ENCODE data around the gene TBL1X.

Gene TBL1X

DNA sequence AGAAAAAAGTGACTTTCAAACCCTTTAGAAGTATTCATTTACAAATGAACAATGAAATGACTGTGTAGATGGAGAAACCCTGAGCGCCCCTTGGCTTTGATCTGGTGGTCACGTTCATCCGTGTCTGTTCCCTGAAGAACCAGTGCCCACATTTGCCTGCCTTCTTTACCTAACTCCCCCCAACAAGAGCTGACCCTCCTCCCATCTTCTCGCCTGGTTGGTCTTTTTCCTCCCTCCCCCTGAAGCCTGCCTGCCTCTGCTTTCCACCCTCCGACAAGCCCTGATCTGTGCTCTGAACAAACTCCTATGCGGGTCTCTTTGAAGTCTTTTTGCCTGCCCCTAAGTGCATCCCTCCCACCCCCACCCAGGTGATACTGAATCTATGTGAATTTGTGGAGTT, 18.5 kb downstream of the TBL1X start:
- no peak overlapping the region for H3K4me3 ChIP-seq (ENCODE audit: low read depth, low read length)
- peaks cover 2% of the 10 kb centered on the region for H3K4me1 ChIP-seq (ENCODE audit: control insufficient read depth, insufficient read depth, low read length)
- H3K9ac ChIP-seq (ENCODE audit: low read depth, low read length) = no peak overlapping the region
- H3K27me3 ChIP-seq (ENCODE audit: control insufficient read depth, insufficient read depth, low read length) = no peaks in the 10 kb centered on the region
- no peaks in the 10 kb centered on the region for H3K9me3 ChIP-seq (ENCODE audit: control insufficient read depth, insufficient read depth, low read length)
- no peaks in the 10 kb centered on the region for H3K36me3 ChIP-seq (ENCODE audit: control insufficient read depth, insufficient read depth, low read length)

DNA sequence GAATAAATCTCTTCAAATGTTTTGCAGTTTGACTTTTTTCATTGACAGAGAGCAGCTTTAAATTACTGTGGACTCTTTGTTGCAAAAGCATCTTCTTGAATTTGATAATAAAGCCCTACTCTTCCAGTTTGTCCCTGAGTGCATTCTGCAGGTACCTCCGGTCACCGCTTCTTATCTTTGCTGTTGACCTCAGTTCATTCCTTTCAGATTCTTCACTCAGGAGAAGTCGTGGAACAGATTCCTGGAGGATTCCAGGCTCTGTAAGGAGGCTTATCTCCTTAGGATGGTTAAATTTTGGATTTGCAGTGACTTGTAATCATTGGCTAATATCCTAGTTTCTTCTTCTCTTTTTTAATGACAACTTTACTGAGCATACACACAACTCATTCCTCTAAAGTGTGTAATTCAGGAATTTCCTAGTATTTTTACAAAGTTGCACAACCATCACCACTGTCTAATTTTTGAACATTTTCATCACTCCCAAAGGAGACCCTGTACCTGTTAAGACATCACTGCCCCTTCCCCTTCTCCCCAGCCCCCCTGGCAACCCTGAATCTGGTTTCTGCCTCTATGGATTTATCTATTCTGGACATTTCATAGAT, 22.0 kb downstream of the TBL1X start:
- no peaks in the 10 kb centered on the region for H3K27me3 ChIP-seq (ENCODE audit: control insufficient read depth, insufficient read depth, low read length)
- H3K36me3 ChIP-seq (ENCODE audit: control insufficient read depth, insufficient read depth, low read length) = no peaks in the 10 kb centered on the region
- H3K4me1 ChIP-seq (ENCODE audit: control insufficient read depth, insufficient read depth, low read length) = peaks cover 2% of the 10 kb centered on the region
- H3K9me3 ChIP-seq (ENCODE audit: control insufficient read depth, insufficient read depth, low read length) = no peaks in the 10 kb centered on the region
- no peak overlapping the region for H3K4me3 ChIP-seq (ENCODE audit: low read depth, low read length)
- no peak overlapping the region for H3K9ac ChIP-seq (ENCODE audit: low read depth, low read length)

DNA sequence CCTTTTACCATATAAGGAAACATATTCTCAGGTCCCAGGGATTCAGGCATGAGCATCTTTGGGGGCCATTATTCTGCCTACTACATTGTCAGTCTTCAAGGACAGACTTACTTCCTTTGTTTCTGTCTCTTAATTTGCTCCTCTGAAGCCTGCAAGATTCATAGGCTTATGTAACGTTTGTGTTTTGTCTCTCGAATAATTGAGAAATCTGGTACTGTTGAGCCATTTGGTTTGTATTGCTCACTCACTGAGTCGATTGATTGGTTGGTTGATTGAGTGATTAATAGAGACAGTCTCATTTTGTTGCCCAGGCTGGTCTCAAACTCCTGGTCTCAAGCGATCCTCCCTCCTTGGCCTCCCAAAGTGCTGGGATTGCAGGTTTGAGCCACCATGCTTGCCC, 23.7 kb downstream of the TBL1X start:
- no peaks in the 10 kb centered on the region for H3K36me3 ChIP-seq (ENCODE audit: control insufficient read depth, insufficient read depth, low read length)
- H3K9me3 ChIP-seq (ENCODE audit: control insufficient read depth, insufficient read depth, low read length) = no peaks in the 10 kb centered on the region
- no peak overlapping the region for H3K4me3 ChIP-seq (ENCODE audit: low read depth, low read length)
- no peaks in the 10 kb centered on the region for H3K27me3 ChIP-seq (ENCODE audit: control insufficient read depth, insufficient read depth, low read length)
- peaks cover 2% of the 10 kb centered on the region for H3K4me1 ChIP-seq (ENCODE audit: control insufficient read depth, insufficient read depth, low read length)
- H3K9ac ChIP-seq (ENCODE audit: low read depth, low read length) = no peak overlapping the region

DNA sequence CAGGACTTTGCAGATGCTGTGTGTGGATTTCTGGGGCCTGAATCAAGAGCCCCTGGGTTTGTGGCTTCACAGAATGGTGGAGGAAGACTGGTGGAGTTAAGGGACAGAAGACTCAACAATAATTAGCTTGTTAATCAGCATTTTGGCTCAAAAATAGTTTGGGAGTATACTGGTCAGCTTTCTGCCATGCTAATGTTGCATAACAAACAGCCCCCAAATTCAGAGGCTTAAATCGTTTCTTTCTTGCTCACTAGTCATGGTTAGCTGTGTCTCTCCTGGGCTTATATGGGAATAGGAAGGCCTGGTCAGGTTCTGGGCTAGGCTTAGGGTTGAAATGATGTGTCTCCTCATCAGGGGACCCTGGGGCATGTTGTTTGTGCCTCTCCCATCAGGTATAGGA, 24.4 kb downstream of the TBL1X start:
- no peaks in the 10 kb centered on the region for H3K27me3 ChIP-seq (ENCODE audit: control insufficient read depth, insufficient read depth, low read length)
- no peaks in the 10 kb centered on the region for H3K36me3 ChIP-seq (ENCODE audit: control insufficient read depth, insufficient read depth, low read length)
- no peaks in the 10 kb centered on the region for H3K4me1 ChIP-seq (ENCODE audit: control insufficient read depth, insufficient read depth, low read length)
- H3K9ac ChIP-seq (ENCODE audit: low read depth, low read length) = no peak overlapping the region
- no peaks in the 10 kb centered on the region for H3K9me3 ChIP-seq (ENCODE audit: control insufficient read depth, insufficient read depth, low read length)
- H3K4me3 ChIP-seq (ENCODE audit: low read depth, low read length) = no peak overlapping the region

DNA sequence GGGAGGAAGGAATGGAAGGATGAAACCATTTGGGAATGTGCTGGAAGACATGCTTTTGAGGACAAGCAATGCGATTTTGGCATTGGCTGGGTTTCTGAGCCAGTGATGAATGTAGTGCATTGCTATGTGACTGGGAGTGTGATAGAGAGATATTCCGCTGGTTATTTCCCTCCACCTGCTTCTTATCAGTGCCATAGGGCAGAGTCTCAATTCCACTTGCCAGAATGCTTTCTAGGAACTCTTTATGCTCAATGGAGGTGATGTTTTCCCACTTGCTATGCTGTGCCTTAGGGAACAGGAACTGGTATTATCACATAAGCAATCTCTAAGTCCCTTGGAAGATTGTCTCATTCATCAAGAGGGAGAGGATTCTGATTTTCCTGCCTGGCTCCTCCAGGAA, 28.0 kb downstream of the TBL1X start:
- H3K9me3 ChIP-seq (ENCODE audit: control insufficient read depth, insufficient read depth, low read length) = no peaks in the 10 kb centered on the region
- no peak overlapping the region for H3K9ac ChIP-seq (ENCODE audit: low read depth, low read length)
- H3K27me3 ChIP-seq (ENCODE audit: control insufficient read depth, insufficient read depth, low read length) = no peaks in the 10 kb centered on the region
- H3K36me3 ChIP-seq (ENCODE audit: control insufficient read depth, insufficient read depth, low read length) = no peaks in the 10 kb centered on the region
- no peaks in the 10 kb centered on the region for H3K4me1 ChIP-seq (ENCODE audit: control insufficient read depth, insufficient read depth, low read length)
- H3K4me3 ChIP-seq (ENCODE audit: low read depth, low read length) = no peak overlapping the region

DNA sequence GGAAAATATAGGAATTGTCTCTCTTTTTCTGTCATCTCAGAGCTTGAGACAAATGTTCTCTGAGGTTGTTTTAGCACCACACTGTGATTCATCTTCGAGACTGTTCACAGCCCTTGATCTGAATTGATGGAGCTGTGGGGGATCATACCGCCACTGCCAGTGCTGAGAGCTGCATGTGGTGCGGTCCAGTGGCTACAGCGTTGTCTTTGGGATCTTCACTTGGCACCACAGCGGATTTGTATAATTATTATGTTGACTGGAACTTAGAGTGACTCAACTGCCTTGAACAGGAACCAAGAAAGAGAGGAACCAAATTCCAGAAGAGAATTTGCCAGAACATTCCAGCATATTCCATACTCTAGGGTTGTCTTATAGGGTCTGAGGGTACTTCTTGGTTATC, 29.1 kb downstream of the TBL1X start:
- H3K9ac ChIP-seq (ENCODE audit: low read depth, low read length) = no peak overlapping the region
- H3K4me3 ChIP-seq (ENCODE audit: low read depth, low read length) = no peak overlapping the region
- no peaks in the 10 kb centered on the region for H3K27me3 ChIP-seq (ENCODE audit: control insufficient read depth, insufficient read depth, low read length)
- H3K9me3 ChIP-seq (ENCODE audit: control insufficient read depth, insufficient read depth, low read length) = no peaks in the 10 kb centered on the region
- H3K36me3 ChIP-seq (ENCODE audit: control insufficient read depth, insufficient read depth, low read length) = no peaks in the 10 kb centered on the region
- no peaks in the 10 kb centered on the region for H3K4me1 ChIP-seq (ENCODE audit: control insufficient read depth, insufficient read depth, low read length)

DNA sequence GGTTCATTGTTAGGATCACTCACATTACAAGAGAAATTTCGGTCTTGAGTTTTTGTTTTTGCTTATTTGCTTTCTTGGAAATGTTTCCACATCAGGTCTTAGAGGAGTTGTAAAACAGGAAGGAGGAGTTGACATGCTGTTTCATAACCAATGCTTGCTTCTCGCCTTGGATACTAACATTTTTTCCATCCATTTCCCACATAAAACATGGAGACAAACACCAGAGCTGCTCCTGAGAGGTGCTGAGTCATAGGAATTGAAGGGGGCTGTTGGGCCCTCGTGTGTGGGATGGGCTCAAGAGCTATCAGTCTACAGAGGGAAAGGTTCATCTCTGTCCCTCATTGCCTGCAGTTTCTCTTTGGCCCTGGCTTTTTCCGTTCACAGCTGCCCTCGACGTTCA, 29.9 kb downstream of the TBL1X start:
- Histone ChIP-seq H3K9me3 (ENCODE audit: control insufficient read depth, insufficient read depth, low read length) (no peaks in the 10 kb centered on the region), H3K27me3 (ENCODE audit: control insufficient read depth, insufficient read depth, low read length) (no peaks in the 10 kb centered on the region), H3K36me3 (ENCODE audit: control insufficient read depth, insufficient read depth, low read length) (no peaks in the 10 kb centered on the region), H3K9ac (ENCODE audit: low read depth, low read length) (no peak overlapping the region), H3K4me3 (ENCODE audit: low read depth, low read length) (no peak overlapping the region), H3K4me1 (ENCODE audit: control insufficient read depth, insufficient read depth, low read length) (no peaks in the 10 kb centered on the region)

DNA sequence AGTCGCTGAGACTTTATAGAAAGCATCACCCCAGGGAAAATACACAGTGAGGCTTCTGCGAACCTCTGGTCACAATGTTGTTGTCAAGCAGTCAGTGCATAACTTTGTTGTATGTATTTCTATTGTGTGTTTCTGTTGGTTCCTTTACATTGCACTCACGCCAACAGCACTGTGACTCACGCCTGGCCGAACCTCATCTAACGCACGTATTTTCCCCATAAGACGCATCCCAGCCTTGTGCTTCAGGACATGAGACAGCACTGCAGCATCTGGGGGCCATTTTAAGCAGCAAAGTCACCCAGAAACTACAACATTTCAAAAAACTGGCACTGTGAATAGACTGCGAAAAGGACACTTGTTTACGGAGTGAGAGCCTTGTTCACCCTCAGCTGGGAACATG, 30.6 kb downstream of the TBL1X start:
- no peaks in the 10 kb centered on the region for H3K4me1 ChIP-seq (ENCODE audit: control insufficient read depth, insufficient read depth, low read length)
- H3K9ac ChIP-seq (ENCODE audit: low read depth, low read length) = no peak overlapping the region
- H3K4me3 ChIP-seq (ENCODE audit: low read depth, low read length) = no peak overlapping the region
- H3K9me3 ChIP-seq (ENCODE audit: control insufficient read depth, insufficient read depth, low read length) = no peaks in the 10 kb centered on the region
- H3K36me3 ChIP-seq (ENCODE audit: control insufficient read depth, insufficient read depth, low read length) = no peaks in the 10 kb centered on the region
- no peaks in the 10 kb centered on the region for H3K27me3 ChIP-seq (ENCODE audit: control insufficient read depth, insufficient read depth, low read length)

DNA sequence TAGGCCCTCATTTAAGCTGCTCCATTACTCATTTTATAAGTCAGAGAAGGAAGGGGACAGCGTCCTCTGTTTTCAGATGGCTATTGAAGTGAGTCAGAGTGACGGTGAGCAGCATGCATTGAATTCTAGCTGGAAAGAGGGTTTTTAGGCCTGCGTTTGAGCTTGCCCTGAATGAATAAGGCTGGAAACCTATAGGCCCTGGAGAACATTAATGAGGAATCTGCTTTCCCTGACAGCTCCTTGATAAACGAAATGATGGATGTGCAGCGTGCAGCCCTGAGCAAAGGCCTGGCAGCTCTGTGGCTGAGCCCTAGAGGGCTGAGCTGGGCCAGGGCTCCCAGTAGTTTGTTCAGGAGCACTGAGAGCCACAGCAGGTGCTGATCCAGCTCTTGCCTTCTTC, 33.4 kb downstream of the TBL1X start:
- Histone ChIP-seq H3K4me1 (ENCODE audit: control insufficient read depth, insufficient read depth, low read length) (no peaks in the 10 kb centered on the region), H3K36me3 (ENCODE audit: control insufficient read depth, insufficient read depth, low read length) (peaks cover 1% of the 10 kb centered on the region), H3K27me3 (ENCODE audit: control insufficient read depth, insufficient read depth, low read length) (no peaks in the 10 kb centered on the region), H3K4me3 (ENCODE audit: low read depth, low read length) (no peak overlapping the region), H3K9me3 (ENCODE audit: control insufficient read depth, insufficient read depth, low read length) (no peaks in the 10 kb centered on the region), H3K9ac (ENCODE audit: low read depth, low read length) (no peak overlapping the region)

DNA sequence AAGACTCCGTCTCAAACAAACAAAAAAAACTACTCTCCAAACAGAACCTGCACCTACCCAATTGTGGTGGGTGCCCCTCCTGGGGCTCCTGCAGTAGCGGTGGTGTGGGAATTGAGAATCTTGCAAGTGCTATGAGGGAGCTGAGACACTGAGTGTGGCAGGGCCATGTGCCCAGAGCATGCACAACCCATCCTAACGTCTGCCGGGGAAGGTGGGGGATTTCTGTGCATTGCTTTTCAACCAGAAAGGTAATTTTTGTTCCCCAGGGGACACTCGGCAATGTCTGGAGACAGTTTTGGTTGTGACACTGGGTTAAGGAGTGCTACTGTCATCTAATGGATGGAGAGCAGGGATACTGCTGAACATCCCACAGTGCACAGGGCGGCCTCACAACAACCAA, 35.7 kb downstream of the TBL1X start:
- no peak overlapping the region for H3K9ac ChIP-seq (ENCODE audit: low read depth, low read length)
- H3K4me1 ChIP-seq (ENCODE audit: control insufficient read depth, insufficient read depth, low read length) = no peaks in the 10 kb centered on the region
- no peaks in the 10 kb centered on the region for H3K27me3 ChIP-seq (ENCODE audit: control insufficient read depth, insufficient read depth, low read length)
- no peaks in the 10 kb centered on the region for H3K9me3 ChIP-seq (ENCODE audit: control insufficient read depth, insufficient read depth, low read length)
- no peak overlapping the region for H3K4me3 ChIP-seq (ENCODE audit: low read depth, low read length)
- peaks cover 3% of the 10 kb centered on the region for H3K36me3 ChIP-seq (ENCODE audit: control insufficient read depth, insufficient read depth, low read length)

DNA sequence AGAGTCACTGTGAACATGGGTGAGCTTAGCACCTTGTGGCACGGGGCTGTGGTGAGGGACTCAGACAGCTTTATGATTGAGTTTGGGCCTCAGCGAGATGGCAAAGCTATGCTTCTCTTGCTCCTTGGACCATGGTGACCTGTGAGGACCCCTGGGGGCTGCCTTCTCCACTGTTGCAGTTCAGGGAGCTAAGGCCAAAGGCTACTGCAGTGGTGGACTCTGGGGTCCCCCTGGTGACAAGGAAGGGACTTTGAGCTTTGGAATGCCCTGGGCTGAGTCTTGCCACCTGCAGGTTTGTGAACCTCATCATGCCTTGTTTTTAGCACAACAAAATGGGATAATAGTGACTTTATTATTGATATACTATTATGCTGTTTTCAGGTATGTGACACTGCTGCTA, 36.5 kb downstream of the TBL1X start:
- H3K27me3 ChIP-seq (ENCODE audit: control insufficient read depth, insufficient read depth, low read length) = no peaks in the 10 kb centered on the region
- no peaks in the 10 kb centered on the region for H3K9me3 ChIP-seq (ENCODE audit: control insufficient read depth, insufficient read depth, low read length)
- H3K4me3 ChIP-seq (ENCODE audit: low read depth, low read length) = no peak overlapping the region
- no peak overlapping the region for H3K9ac ChIP-seq (ENCODE audit: low read depth, low read length)
- H3K36me3 ChIP-seq (ENCODE audit: control insufficient read depth, insufficient read depth, low read length) = peaks cover 3% of the 10 kb centered on the region
- H3K4me1 ChIP-seq (ENCODE audit: control insufficient read depth, insufficient read depth, low read length) = no peaks in the 10 kb centered on the region

DNA sequence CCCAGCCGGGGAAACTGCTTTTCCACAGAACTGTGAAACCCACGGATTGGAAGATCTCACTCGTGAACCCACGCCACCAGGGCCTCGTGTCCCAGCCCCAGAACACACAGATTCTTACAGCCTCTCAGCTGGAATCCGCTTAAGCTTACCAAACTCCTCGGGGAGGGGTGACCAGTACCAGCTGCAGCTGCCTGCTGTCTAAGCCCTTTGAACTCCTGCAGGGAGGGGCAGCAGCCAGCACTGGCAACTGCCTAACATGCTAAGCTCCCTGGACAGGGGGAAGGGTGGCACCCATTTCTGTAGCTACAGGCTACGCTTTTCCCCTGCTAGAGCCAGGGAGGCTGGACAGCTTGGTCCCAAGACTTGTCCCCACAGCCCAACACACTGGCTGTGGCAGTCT, 38.4 kb downstream of the TBL1X start:
- no peak overlapping the region for H3K9ac ChIP-seq (ENCODE audit: low read depth, low read length)
- no peak overlapping the region for H3K4me3 ChIP-seq (ENCODE audit: low read depth, low read length)
- H3K27me3 ChIP-seq (ENCODE audit: control insufficient read depth, insufficient read depth, low read length) = no peaks in the 10 kb centered on the region
- H3K4me1 ChIP-seq (ENCODE audit: control insufficient read depth, insufficient read depth, low read length) = no peaks in the 10 kb centered on the region
- H3K36me3 ChIP-seq (ENCODE audit: control insufficient read depth, insufficient read depth, low read length) = peaks cover 3% of the 10 kb centered on the region
- H3K9me3 ChIP-seq (ENCODE audit: control insufficient read depth, insufficient read depth, low read length) = no peaks in the 10 kb centered on the region

DNA sequence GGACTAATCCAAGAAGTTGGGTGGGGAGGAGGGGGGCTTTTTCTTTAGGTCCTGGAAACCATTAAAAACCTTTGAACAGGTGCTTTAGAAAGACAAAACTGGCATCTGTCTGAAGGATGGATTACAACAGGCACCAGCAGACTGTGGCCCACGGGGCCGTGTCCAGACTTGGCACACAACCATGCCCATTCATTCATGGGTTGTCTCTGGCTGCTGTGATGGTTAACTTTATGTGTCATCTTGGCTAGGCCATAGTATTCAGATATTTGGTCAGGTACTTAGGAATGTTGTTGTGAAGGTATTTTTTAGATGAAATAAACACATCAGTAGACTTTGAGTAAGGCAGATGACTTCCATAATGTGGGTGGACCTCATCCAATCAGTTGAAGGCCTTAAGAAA, 45.5 kb downstream of the TBL1X start:
- Histone ChIP-seq H3K27me3 (ENCODE audit: control insufficient read depth, insufficient read depth, low read length) (no peaks in the 10 kb centered on the region), H3K9me3 (ENCODE audit: control insufficient read depth, insufficient read depth, low read length) (no peaks in the 10 kb centered on the region), H3K4me3 (ENCODE audit: low read depth, low read length) (no peak overlapping the region), H3K9ac (ENCODE audit: low read depth, low read length) (no peak overlapping the region), H3K36me3 (ENCODE audit: control insufficient read depth, insufficient read depth, low read length) (no peaks in the 10 kb centered on the region), H3K4me1 (ENCODE audit: control insufficient read depth, insufficient read depth, low read length) (no peaks in the 10 kb centered on the region)
